Naive thymus-derived CD8-positive, alpha-beta T cell (primary cell): ENCODE measurements around the gene KRTAP5-2. TPM values are rescaled to one million over a fixed set of nuclear protein-coding genes. Genes with fewer than 3 reads are reported as not detected.
"Not testable (repeated sequence)": the region's sequence is repeated elsewhere in the genome, so short reads cannot be mapped to it uniquely, and the experiment has no call there.

ENCODE experiments used
- ATAC-seq, 2 donors: fragments of 150-1000 bp; cut with Tn5 transposase in 1 of 2; sonication (Bioruptor Pico), chemical (Tn5 transposase) in 1 of 2; 1 replicate in 1 of 2; 2 replicates in 1 of 2; pipeline ENCODE4 v1.10.0; 2021; ENCODE audit warnings: mild to moderate bottlenecking in 2 of 2, moderate library complexity in 2 of 2
- POLR2A ChIA-PET: fragments of 350-600 bp; sonication (Branson Sonifier 250); formaldehyde crosslinking; loops from one replicate; lab custom pipeline; 2021; ENCODE audit warnings: antibody characterized with exemption; lab: Charles Lee
- DNase-seq, 10 donors: peaks; one replicate each; pipeline versions ENCODE4 v3.0.0 to v3.0.0-alpha.2; 2020 to 2022
- H3K27ac Mint-ChIP-seq, 10 donors: one replicate each; pipeline ENCODE4 v1.8.0; 2020 to 2022; ENCODE audit warnings: mild to moderate bottlenecking in 10 of 10, mixed read lengths in 10 of 10, moderate library complexity in 4 of 10, inconsistent platforms in 1 of 10
- H3K27me3 Mint-ChIP-seq, 5 donors: one replicate each; pipeline ENCODE4 v1.8.0; 2021 to 2022; ENCODE audit warnings: mixed read lengths in 5 of 5
- H3K36me3 Mint-ChIP-seq, 3 donors: one replicate each; pipeline ENCODE4 v1.8.0; 2020 to 2022; ENCODE audit warnings: mixed read lengths in 3 of 3, mild to moderate bottlenecking in 2 of 3, inconsistent platforms in 1 of 3
- H3K4me1 Mint-ChIP-seq, 4 donors: one replicate each; pipeline ENCODE4 v1.8.0; 2021 to 2022; ENCODE audit warnings: mixed read lengths in 4 of 4
- H3K4me3 Mint-ChIP-seq, 10 donors: one replicate each; pipeline ENCODE4 v1.8.0; 2020 to 2022; ENCODE audit warnings: mild to moderate bottlenecking in 10 of 10, mixed read lengths in 10 of 10, moderate library complexity in 6 of 10, inconsistent platforms in 1 of 10
- H3K9me3 Mint-ChIP-seq, 9 donors: one replicate each; pipeline ENCODE4 v1.8.0; 2020 to 2022; ENCODE audit warnings: mixed read lengths in 9 of 9, mild to moderate bottlenecking in 3 of 9, inconsistent platforms in 1 of 9, moderate library complexity in 1 of 9
- polyA plus RNA-seq, 3 donors: library from polyadenylated mRNA; unstranded; fragments of 300-500 nt; fragmentation: Illumina TruSeq; gene quantifications; one replicate each; pipeline ENCODE4 v1.2.3, GENCODE V29; 2021
- total RNA-seq, 8 experiments: library from RNA in 2 of 8; stranded (reverse) in 2 of 8; gene quantifications; one replicate each; pipeline ENCODE4 v1.2.3 and lab custom pipeline; 2021 to 2026

KRTAP5-2 gene
- total and polyA plus RNA-seq, 5 experiments from 2014 or later = not detected

DNA sequence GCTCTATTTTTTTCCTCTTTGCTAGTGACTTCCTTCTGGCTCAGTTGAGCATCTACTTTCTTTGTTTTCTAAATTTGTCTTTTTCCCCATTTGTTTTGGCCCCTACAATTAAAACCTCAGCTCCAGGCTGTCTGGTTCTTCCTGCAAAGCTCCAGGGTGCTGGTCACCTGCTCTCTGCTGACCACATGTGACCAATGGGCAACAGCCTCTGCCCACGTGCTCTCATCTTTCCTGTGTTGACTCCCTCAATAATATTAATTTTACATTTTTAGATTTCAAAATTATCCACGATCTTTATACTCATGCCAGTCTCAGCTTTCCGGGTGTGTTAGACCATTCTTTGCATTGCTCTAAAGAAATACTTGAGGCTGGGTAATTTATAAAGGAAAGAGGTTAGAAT lies 312 bp upstream of the KRTAP5-2 start:
- DNase-seq, ATAC-seq: not testable (repeated sequence)
- POLR2A ChIA-PET = interaction anchor here (0.7 kb wide), 1 partner anchor 278 kb away, joined by 3 read pairs; no protein-coding TSS in a partner anchor

DNA sequence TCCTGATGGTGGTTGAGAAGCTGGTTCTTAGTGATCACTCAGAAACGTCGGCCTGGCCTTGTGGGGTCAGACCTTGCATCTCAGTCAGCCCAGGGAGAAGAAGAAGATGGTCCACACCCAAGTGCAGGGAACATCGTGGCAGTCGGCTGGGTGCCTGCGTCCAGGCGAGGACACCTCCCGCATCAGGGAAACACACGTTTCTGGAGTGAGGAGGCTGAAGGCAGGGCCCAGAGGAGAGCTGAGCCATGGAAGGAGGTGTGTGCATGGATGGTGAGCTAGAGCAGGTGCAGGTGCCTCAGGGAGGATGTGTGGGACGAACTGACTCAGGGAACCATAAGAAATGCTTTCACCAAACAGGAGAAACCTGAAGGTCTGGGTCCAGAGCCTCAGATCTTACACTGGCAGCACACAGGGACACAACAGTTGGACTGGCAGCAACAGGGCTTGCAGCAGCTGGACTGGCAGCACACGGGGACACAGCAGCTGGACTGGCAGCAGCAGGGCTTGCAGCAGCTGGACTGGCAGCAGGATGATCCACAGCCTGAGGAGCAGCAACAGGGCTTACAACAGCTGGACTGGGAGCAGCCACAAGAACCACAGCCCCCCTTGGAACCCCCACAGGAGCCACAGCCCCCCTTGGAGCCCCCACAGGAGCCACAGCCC lies 632 bp downstream of the KRTAP5-2 start:
- H3K9me3 Mint-ChIP-seq = no peaks in the 10 kb centered on the region
- H3K27me3 Mint-ChIP-seq = peaks cover 36 to 63% (median 60%) of the 10 kb centered on the region in 5 donors
- H3K4me3 Mint-ChIP-seq = no peak overlapping the region
- peak overlapping the region in 1 of 10 donors; percentile 26 for H3K27ac Mint-ChIP-seq
- peaks cover 4 to 10% (median 8%) of the 10 kb centered on the region in 4 donors for H3K4me1 Mint-ChIP-seq
- H3K36me3 Mint-ChIP-seq = peaks cover 0 to 4% (median 0%) of the 10 kb centered on the region in 3 donors
- DNase-seq (no peak), ATAC-seq (no peak)
- POLR2A ChIA-PET = interaction anchor here (0.6 to 0.7 kb wide), 2 partner anchors 279 to 1330 kb away, joined by 3 read pairs; no protein-coding TSS in a partner anchor

More for the DNA sequence above, 312 bp upstream of the KRTAP5-2 start:
- H3K9me3 Mint-ChIP-seq, H3K4me1 Mint-ChIP-seq, H3K36me3 Mint-ChIP-seq, H3K4me3 Mint-ChIP-seq, H3K27ac Mint-ChIP-seq: not testable (repeated sequence)
- peaks cover 39 to 62% (median 60%) of the 10 kb centered on the region in 5 donors for H3K27me3 Mint-ChIP-seq

DNA sequence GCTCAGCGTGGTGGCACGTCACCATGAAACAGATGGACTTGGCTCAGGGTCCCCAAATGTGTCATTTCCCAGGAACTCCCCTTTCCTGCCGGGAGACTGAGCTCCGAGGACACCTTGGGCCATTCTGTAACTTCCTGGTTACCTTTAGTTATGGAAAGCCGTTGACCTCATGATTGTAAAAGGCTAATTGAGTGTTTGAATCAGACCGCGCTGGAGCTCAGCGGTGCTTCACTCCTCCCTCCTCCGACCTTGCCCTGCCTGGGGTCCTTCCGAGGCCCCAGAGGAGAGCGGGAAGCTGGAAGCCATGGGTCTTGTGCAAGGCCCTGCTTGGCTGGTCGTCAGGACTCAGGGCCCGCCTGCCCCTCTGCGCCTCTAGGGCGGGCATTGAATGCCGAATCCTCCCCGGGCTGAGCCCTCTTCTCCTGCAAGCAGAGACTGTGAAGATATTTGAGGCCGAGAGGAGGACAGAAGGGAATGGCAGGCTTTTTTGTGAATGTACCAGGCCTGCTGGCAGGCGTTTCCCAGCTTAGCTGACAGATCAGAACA lies 1.4 kb downstream of the KRTAP5-2 start:
- H3K27ac Mint-ChIP-seq, ATAC-seq, H3K36me3 Mint-ChIP-seq, H3K9me3 Mint-ChIP-seq, H3K4me3 Mint-ChIP-seq, DNase-seq, POLR2A ChIA-PET, H3K4me1 Mint-ChIP-seq: not testable (repeated sequence)
- peaks cover 39 to 62% (median 56%) of the 10 kb centered on the region in 5 donors for H3K27me3 Mint-ChIP-seq

GRCh38 chr11:1595994-1596575 lies 2.0 kb downstream of the KRTAP5-2 start:
- Mint-ChIP-seq H3K27ac (peak overlapping the region in 1 of 10 donors; percentile 13), H3K27me3 (peaks cover 38 to 59% (median 56%) of the 10 kb centered on the region in 5 donors)
- not testable (repeated sequence) for ATAC-seq, H3K36me3 Mint-ChIP-seq, H3K9me3 Mint-ChIP-seq, H3K4me3 Mint-ChIP-seq, DNase-seq, H3K4me1 Mint-ChIP-seq
- POLR2A ChIA-PET = interaction anchor here (0.6 kb wide), 1 partner anchor 677 kb away, joined by 8 read pairs; no protein-coding TSS in a partner anchor

DNA sequence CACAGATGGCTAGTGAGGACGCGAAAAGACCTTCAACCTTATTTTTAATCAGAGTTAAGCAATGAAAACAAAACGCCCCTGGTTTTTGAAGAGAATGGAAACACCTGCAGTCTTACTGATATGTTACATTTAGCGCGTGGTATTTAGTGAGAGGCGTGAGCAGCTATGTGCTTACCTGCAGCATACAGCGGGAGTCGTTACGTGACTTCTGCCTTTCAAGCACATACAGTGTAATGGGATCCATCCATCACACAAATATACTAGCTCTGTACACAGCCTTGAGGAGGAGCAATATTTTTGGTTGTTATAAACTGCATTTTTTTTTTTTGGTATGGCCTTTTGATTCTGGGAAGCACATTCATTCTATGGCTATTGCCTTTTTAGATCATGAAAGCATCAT lies 5.5 kb downstream of the KRTAP5-2 start:
- peaks cover 16 to 29% (median 25%) of the 10 kb centered on the region in 4 donors for H3K4me1 Mint-ChIP-seq
- POLR2A ChIA-PET = no interaction called here
- ATAC-seq = no peak

DNA sequence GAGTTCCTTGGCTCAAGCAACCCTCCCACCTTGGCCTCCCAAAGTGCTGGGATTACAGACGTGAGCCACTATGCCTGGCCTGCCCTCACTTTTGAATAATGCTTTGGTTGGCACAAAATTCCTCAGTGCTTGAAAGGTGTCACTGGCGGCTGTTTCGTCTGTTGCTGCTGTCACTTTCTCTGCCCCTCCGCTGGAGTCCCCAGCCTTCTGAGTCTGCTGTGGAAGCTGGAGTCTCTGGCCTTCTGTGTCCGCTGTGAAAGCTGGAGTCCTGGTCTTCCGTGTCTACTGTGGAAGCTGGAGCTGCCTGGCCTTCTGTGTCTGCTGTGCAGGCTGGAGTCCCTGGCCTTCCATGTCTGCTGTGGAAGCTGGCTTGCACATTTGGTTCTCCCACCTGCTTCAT lies 8.1 kb downstream of the KRTAP5-2 start:
- POLR2A ChIA-PET = interaction anchor here (1.7 kb wide), 1 partner anchor 15 kb away, joined by 5 read pairs; no protein-coding TSS in a partner anchor
- ATAC-seq = no peak
- no peak for DNase-seq
- Mint-ChIP-seq H3K9me3 (peaks cover 0 to 7% (median 0%) of the 10 kb centered on the region in 9 donors), H3K36me3 (peaks cover 0 to 7% (median 3%) of the 10 kb centered on the region in 3 donors), H3K27ac (peak overlapping the region in 2 of 10 donors; percentile 49 to 52), H3K27me3 (peaks cover 12 to 59% (median 25%) of the 10 kb centered on the region in 5 donors), H3K4me3 (peak overlapping the region in 3 of 10 donors; percentile 11 to 33 (median 21)), H3K4me1 (peaks cover 10 to 32% (median 23%) of the 10 kb centered on the region in 4 donors)

More for the DNA sequence above, 5.5 kb downstream of the KRTAP5-2 start:
- H3K27ac Mint-ChIP-seq = peak overlapping the region in 1 of 10 donors; percentile 26
- peaks cover 0 to 7% (median 0%) of the 10 kb centered on the region in 9 donors for H3K9me3 Mint-ChIP-seq
- H3K27me3 Mint-ChIP-seq = peaks cover 21 to 75% (median 44%) of the 10 kb centered on the region in 5 donors
- DNase-seq = no peak
- no peak overlapping the region for H3K4me3 Mint-ChIP-seq
- peaks cover 3 to 7% (median 4%) of the 10 kb centered on the region in 3 donors for H3K36me3 Mint-ChIP-seq

DNA sequence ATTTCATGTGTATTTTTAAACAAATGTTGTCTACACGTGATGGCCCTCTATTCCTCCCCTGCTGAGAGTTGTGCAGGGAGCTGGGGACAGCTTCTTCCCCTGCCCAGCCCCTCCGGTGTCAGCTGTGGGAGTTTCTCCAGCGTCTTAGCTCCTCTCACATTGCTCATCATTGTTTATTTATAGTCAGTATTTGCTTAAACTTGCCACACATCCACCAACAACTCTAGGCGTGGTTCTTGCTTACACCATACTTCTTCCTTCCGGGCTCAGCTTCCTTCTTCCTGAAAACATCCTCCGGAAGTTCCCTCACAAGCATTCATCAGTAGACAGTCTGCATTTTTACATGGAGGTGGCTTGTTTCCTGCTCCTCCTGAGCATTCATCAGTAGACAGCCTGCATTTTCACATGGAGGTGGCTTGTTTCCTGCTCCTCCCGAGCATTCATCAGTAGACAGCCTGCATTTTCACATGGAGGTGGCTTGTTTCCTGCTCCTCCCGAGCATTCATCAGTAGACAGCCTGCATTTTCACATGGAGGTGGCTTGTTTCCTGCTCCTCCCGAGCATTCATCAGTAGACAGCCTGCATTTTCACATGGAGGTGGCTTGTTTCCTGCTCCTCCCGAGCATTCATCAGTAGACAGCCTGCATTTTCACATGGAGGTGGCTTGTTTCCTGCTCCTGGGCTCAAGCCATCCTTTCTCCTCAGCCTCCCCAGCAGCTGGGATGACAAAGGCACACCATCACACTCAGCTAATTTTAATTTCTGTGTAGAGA lies 8.7 kb downstream of the KRTAP5-2 start:
- not testable (repeated sequence) for H3K36me3 Mint-ChIP-seq, H3K9me3 Mint-ChIP-seq
- POLR2A ChIA-PET = interaction anchor here (1.3 to 1.7 kb wide), 3 partner anchors 15 to 42 kb away, joined by 3 to 5 read pairs (median 4); no protein-coding TSS in a partner anchor
- H3K27ac Mint-ChIP-seq = peak overlapping the region in 9 of 10 donors; percentile 81 to 90 (median 83)
- peaks cover 12 to 52% (median 25%) of the 10 kb centered on the region in 5 donors for H3K27me3 Mint-ChIP-seq
- peak overlapping the region; percentile 37 to 82 (median 72) for H3K4me3 Mint-ChIP-seq
- peaks cover 10 to 32% (median 25%) of the 10 kb centered on the region in 4 donors for H3K4me1 Mint-ChIP-seq
- DNase-seq = peak in 1 of 10 donors; percentile 13
- peak; percentile 44 to 54 for ATAC-seq

DNA sequence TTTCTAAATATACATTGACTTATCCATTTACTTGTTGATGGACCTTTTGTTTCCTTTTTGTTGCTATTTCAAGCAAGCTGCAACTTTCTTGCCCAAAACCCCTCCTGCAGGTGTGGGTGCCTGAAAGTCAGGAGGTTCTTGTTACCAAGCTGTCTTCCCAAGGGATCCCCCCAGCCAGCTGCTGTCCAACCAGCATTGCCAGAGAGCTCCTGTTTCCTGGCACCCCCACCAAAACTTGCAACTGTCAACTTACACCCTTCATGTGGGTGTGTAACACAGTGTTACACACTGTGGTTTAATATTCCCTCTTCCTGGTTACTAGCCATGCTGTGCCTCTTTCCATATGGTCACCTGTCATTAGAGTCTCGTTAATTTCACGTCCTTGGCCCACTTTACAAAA lies 11.4 kb downstream of the KRTAP5-2 start:
- POLR2A ChIA-PET = interaction anchor here (0.6 kb wide), 1 partner anchor 9 kb away, joined by 3 read pairs; no protein-coding TSS in a partner anchor
- no peak overlapping the region for H3K27ac Mint-ChIP-seq
- H3K9me3 Mint-ChIP-seq = peaks cover 0 to 12% (median 2%) of the 10 kb centered on the region in 9 donors
- H3K4me3 Mint-ChIP-seq = peak overlapping the region in 1 of 10 donors; percentile 48
- DNase-seq = no peak
- peaks cover 15 to 38% (median 33%) of the 10 kb centered on the region in 4 donors for H3K4me1 Mint-ChIP-seq
- peaks cover 7 to 39% (median 15%) of the 10 kb centered on the region in 5 donors for H3K27me3 Mint-ChIP-seq
- H3K36me3 Mint-ChIP-seq = peaks cover 0 to 7% (median 3%) of the 10 kb centered on the region in 3 donors
- no peak for ATAC-seq

DNA sequence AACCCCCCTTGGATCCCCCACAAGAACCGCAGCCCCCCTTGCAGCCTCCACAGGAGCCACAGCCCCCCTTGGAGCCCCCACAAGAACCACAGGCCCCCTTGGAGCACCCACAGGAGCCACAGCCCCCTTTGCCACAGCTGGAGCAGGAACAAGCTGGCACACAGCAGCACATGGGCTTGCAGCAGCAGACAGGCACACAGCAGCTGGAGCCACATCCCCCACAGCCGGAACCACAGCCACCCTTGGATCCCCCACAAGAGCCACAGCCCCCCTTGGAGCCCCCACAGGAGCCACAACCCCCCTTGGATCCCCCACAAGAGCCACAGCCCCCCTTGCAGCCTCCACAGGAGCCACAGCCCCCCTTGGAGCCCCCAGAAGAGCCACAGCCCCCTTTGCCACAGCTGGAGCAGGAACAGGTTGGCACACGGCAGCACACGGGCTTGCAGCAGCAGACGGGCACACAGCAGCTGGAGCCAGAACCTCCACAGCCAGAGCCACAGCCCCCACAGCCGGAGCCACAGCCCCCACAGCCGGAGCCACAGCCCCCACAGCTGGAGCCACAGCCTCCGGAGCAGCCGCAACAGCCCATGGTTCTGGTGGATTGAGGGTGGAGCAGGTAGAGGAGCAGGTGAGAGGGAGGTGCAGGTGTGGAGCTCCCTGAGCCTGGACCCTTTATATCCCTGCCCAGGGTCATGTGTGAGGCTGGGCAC lies 13.3 kb downstream of the KRTAP5-2 start, which contains the start of gene KRTAP5-1:
Gene KRTAP5-1, minus strand, starts transcription at position 623 of the 710 bp plus-strand sequence. Its CDS starts 34 bp downstream, at position 589.
- peak within 1 kb of the TSS in 2 of 10 donors; percentile 76 to 85 for H3K27ac Mint-ChIP-seq
- peaks cover 13 to 33% (median 28%) of the 10 kb centered on the region in 4 donors for H3K4me1 Mint-ChIP-seq
- not testable (repeated sequence) for H3K36me3 Mint-ChIP-seq
- DNase-seq (peak in 2 of 10 donors; percentile 14 to 17), ATAC-seq (peak in 1 of 2 donors; percentile 38)
- POLR2A ChIA-PET = interaction anchor here (0.8 kb wide), 1 partner anchor 10 kb away, joined by 4 read pairs; no protein-coding TSS in a partner anchor
- peaks cover 7 to 31% (median 15%) of the 10 kb centered on the region in 5 donors for H3K27me3 Mint-ChIP-seq
- H3K9me3 Mint-ChIP-seq = peaks cover 0 to 14% (median 2%) of the 10 kb centered on the region in 9 donors
- peak within 1 kb of the TSS in 5 of 10 donors; percentile 18 to 55 (median 43) for H3K4me3 Mint-ChIP-seq

- DNase-seq, H3K4me3 Mint-ChIP-seq, H3K27ac Mint-ChIP-seq, ATAC-seq, POLR2A ChIA-PET: not testable (repeated sequence)
- peaks cover 0 to 12% (median 6%) of the 10 kb centered on the region in 3 donors for H3K36me3 Mint-ChIP-seq
- H3K27me3 Mint-ChIP-seq = peaks cover 10 to 20% (median 10%) of the 10 kb centered on the region in 5 donors
- H3K9me3 Mint-ChIP-seq = peaks cover 0 to 25% (median 9%) of the 10 kb centered on the region in 9 donors
- H3K4me1 Mint-ChIP-seq = peaks cover 5 to 21% (median 15%) of the 10 kb centered on the region in 4 donors
Measured at GRCh38 chr11:1582909-1583308, 15.2 kb downstream of the KRTAP5-2 start.

DNA sequence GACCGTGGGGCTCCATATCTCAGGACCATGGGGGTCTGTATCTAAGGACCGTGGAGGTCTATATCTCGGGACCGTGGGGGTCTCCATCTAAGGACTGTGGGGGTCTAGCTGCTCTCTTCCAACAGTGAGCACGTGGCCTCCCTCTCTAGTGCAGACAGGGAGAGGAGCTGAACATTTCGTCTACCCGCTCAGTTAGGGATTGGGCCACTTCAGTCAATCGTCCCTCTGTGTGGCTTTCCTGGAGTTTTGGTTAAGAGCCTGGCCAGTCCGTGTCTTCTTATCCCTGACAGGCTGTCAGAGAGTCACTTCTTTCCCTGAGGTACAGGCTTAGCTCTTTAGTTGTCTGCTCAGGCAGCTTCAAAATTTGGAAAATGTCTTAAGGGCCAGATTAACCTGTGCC lies 16.1 kb downstream of the KRTAP5-2 start:
- H3K27me3 Mint-ChIP-seq = peaks cover 9 to 16% (median 10%) of the 10 kb centered on the region in 5 donors
- POLR2A ChIA-PET = no interaction called here
- H3K9me3 Mint-ChIP-seq = peaks cover 0 to 25% (median 9%) of the 10 kb centered on the region in 9 donors
- H3K4me3 Mint-ChIP-seq = no peak overlapping the region
- no peak overlapping the region for H3K27ac Mint-ChIP-seq
- DNase-seq (no peak), ATAC-seq (no peak)
- H3K4me1 Mint-ChIP-seq = peaks cover 5 to 19% (median 14%) of the 10 kb centered on the region in 4 donors
- peaks cover 0 to 12% (median 6%) of the 10 kb centered on the region in 3 donors for H3K36me3 Mint-ChIP-seq
